Measurements from ENCODE around the gene TLCD3B.
"Not testable (repeated sequence)": the region's sequence is repeated elsewhere in the genome, so short reads cannot be mapped to it uniquely, and the experiment has no call there.

Gene TLCD3B

DNA sequence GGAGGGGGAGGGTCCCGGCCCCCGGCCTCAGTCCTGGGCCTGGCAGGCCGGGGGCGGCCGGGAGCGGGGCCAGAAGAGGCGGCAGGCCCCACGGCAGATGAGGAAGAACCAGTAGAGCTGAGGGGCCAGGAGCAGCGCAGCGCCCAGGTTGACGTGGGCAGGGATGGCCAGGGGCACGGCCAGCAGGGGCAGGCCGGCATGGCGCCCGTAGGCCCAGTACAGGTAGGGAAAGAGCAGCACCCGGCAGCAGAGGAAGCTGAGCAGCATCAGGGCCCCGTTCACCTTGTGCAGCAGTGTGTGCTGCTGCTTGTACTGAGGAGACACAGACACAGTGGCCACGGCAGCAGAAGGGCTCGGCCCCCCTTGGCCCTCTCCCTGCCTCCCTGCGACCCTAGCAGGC, 5.9 kb downstream of the TLCD3B start:
- no peak for DNase-seq

DNA sequence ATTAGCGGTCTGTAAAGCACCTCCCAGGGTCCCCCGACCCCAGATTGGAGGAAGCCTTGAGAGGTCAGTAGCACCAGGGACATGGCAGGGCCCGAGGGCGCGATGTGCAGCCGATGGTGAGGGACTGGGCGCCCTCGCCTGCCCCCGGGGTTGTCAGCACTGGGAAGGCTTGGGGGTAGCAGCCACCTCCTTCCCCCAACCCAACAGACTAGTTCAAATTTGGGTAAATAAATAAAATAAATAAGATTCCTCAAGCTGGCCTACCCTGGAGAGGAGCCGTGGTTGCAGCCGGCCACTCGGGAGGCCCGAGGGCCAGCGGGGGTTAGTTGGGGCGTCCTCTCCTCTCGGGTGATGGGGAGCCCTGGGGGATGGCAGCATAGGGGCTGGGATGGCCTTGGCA, 6.6 kb downstream of the TLCD3B start:
- DNase-seq, result no peak

DNA sequence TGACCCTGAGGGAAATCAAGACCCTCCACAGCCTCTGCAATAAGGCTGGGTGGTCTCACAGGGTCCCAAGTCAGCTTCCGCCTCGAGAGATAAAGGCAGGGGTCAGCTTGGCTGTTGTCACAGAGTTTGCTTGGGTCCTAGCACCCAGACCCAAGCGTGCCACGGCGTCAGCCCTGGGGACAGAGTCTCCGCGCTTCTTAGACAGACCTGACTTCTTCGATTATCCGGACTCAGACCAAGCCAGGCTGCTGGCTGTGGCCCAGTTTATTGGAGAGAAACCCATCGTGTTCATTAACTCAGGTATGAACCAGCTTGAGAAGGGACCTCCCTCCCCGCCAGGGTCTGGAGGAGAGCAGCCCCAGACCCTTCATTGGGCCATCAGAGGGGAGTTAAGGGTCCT, 7.5 kb downstream of the TLCD3B start:
- no peak for DNase-seq

DNA sequence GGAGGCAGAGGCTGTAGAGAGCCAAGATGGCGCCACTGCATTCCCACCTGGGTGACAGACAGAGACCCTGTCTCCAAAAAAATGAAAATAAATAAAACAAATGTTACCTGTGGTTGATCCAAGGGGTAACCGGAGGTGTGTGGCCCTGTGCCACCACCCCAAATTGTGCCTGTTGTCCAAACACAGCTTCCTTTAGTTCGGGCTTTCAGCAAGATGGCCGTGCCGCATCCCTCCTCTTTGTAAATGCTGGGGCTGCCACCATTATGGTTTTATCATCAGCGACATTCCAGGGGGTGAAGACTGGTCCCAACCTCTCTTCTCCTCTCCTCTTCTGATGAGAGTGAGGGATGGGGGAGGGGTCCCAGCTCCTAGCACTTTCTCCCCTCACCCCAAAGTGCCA, 8.2 kb downstream of the TLCD3B start, which contains the start of gene C16orf92:
Gene C16orf92, plus strand, starts transcription at position 312 of the 400 bp plus-strand sequence. CDS start 143 bp downstream, outside the sequence.
- no peak for DNase-seq

DNA sequence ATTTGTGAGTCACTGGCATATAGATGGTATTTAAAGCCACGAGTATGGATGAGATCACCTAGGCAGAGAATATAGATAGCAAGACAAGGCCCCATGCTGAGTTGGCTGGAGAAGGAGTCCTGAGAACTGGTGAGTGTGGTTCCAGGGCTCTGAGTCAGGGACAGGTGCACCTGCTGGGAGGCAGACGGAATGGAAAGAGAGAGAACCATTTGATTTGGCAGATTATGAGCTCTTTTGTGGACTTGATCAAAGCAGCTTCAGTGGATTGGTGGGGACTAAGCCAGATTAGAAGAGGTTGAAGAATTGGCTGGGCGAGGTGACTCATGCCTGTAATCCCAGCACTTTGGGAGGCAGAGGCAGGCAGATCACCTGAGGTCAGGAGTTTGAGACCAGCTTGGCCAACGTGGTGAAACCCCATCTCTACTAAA, 12.3 kb downstream of the TLCD3B start:
- DNase-seq, result no peak

DNA sequence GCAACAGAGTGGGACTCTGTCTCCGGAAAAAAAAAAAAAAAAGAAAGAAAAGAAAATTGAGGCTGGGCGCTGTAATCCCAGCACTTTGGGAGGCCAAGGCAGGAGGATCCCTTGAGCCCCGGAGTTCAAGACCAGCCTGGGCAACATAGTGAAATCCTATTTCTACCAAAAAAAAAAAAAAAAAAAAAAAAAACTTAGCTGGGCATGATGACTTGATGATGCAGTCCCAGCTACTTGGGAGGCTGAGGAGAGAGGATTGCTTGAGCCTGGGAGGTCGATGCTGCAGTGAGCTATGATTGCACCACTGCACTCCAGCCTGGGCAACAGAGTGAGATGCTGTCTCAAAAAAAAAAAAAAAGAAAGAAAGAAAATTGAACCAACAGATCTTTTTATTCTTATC, 13.1 kb downstream of the TLCD3B start:
- DNase-seq, result not testable (repeated sequence)

DNA sequence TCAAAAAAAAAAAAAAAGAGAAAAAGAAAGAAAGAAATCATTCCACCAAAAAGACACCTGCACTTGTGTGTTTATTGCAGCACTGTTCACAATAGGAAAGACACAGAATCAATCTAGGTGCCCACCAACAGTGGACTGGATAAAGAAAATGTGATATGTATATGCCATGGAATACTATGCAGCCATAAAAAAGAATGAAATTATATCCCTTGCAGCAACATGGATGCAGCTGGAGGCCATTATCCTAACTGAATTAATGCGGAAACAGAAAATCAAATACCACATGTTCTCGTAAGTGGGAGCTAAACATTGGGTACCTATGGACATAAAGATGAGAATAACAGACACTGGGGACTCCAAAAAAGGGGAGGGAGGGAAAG, 13.8 kb downstream of the TLCD3B start:
- no peak for DNase-seq

DNA sequence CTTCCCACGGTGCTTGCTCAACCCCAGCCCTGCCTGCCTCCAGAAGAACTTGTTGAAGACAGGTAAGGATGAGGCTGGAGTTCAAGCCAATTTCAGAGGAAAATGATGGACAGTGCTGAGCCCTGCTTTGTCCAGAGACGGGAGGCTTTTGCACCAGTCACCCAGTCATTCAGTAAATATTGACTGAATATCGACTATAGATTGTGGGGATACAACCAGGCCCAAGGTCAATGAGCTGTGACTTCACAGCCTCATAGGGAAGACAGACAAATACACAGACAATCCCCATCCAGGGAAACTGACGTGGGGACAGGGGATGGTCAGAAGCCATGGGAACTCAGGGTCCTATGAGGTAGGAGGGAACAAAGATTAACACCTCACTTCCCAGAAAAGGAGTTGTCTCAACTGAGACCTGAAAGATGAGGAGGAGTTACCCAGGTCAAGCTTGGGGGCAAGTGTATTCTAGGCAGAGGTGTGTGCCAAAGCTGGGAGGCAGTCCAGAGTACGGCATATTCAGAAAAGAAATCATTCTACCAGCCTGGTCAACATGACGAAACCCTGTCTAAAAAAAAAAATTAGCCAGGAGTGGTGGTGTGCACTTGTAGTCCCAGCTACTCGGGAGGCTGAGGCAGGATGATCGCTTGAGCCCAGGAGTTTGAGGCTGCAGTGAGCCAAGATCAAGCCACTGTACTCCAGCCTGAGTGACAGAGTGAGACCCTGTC, 14.4 kb downstream of the TLCD3B start:
- no peak for DNase-seq

DNA sequence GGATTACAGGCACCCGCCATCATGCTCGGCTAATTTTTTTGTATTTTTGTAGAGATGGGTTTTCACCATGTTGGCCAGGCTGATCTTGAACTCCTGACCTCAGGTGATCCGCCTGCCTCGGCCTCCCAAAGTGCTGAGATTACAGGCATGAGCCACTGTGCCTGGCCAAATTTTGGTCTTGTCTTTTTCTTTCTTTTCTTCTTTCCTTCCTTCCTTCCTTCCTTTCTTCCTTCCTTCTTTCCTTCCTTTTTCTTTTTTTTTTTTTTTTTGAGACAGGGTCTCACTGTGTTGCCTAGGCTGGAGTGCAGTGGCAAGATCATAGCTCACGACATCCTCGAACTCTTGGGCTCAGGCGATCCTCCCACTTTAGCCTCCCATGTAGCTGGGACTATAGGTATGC, 15.6 kb downstream of the TLCD3B start:
- DNase-seq, result not testable (repeated sequence)

DNA sequence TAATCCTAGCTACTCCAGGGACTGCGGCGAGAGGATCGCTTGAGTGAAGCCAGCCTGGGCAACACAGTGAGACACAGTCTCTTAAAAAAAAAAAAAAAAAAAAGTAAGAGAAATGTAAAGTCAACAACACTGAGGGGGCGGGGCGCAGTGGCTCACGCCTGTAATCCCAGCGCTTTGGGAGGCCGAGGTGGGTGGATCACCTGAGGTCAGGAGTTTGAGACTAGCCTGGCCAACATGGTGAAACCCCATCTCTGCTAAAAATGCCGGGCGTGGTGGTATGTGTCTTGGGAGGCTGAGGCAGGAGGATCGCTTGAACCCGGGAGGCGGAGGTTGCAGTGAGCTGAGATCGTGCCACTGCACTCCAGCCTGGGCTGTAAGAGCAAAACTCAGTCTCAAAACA, 18.5 kb downstream of the TLCD3B start:
- DNase-seq, result not testable (repeated sequence)

DNA sequence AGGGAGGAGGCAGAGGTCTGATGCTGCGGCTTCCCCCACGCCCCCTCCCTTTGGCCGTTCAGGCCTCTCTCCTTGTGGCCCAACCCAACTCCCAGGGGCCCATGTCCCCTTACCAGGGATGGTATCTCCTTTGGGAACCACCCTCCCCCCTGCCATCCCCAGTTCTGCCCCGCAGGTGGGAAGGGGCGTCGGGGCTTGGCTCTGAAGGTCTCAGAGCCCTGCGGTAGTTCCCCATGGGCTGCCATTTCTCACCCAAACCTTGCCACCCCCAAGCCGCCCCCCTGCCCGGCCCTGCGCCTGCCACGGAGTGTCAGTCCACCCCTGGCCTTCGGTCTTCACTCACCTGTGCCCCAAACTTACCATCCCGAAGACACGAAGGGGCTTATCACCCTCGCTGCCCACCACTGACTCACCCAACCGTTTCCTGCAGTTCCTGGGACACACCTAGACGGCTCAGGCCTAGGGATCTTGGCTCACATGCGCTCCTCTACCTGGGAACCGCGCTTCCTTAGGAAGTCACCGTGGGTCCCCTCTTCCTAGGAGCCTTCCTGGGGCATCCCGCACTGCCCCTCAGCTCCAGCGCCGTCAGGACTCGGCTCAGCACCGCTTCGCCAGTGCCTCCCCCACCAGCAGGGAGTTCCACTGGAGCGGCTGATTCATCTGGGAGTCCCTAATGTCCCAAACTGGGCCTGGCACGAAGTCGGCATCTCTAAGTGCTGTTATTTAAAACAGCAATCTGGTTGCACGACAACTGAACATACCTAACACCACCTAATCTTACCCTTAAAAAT, 19.2 kb downstream of the TLCD3B start:
- DNase-seq, result no peak

DNA sequence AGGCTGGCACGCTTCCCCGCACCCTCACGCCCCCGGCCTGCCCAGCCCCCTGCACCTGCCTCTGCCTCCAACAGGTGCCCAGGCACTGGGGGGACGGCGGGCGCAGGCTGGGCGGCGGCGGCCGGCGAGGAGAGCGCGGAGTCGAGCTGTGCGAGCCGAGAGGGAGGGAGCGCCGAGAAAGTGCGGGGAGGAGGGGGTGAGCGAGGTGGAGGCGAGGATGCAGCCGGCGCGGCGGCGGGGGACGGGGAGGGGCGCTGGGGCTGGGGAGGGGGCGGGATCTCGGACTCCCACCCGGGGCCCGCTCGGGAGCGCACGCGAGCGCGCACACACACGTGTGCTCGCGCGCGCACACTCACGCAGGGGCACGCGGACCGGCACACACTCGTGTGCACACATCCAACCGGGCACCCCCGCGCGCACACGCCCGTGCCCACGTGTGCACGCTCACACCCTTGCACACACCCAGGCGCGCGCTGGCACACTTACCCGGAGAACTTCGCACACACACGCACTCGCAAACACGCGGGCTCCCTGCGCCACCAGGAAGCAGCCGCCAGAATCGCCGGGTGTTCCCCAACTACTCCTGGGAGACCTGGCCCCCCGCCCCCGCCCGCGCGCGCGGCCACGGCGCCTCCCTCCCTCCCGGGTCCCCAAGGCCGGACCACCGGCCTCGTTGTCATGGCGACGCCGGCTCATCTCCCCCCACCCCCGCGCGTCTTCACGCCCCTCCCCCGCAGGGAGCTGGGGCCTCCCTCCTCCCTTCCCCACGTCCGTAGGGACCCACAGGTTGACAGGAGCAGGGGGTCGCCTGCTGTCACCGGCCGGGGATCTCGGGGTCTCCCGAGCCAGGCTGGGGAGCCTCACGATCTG, 20.0 kb downstream of the TLCD3B start, which contains the start of gene DOC2A:
Gene DOC2A, minus strand, starts transcription at position 184 of the 870 bp plus-strand sequence. CDS start 805 bp downstream, outside the sequence.
- DNase-seq, result no peak

DNA sequence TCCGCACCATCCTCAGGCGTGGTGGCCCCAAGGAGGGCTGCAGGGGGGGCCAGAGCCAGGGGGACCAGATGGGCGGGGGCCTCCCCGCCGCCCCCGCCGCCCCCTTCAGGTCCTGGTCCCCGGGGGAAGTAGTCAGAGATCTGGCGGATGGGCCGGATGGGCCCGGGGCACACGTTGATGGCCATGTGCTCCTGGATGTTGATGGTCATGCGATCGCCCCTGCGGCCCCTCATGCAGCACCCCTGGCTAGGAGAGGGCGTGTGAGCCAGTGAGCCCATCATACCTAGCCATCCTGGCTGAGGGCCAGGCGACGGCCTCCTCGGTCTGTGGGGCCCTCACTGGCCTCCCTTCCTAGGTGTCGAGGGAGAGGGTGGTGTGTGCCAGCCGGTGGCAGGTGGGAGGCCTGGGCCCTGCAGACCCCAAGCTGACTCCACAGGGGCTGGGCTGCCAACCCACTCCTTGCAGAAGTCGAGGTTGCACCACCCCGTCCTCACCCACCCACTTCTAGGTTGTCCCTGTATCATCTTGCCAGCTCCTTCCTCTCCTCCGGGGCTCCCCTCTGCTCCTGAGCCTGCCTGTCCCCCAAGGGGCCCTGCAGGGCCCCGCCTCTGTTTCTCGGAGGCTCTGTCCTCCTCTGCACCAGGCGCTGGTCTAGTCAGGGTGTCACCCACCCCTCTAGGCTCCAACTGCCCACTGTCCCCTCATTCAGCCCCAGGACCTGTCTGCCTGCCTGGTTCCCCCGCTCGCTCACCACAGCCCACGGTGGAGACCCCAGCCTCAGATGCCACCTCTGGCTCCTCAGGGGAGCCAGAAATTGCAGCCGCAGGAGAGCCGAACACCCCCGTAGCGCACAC, 20.9 kb downstream of the TLCD3B start:
- DNase-seq, result no peak

DNA sequence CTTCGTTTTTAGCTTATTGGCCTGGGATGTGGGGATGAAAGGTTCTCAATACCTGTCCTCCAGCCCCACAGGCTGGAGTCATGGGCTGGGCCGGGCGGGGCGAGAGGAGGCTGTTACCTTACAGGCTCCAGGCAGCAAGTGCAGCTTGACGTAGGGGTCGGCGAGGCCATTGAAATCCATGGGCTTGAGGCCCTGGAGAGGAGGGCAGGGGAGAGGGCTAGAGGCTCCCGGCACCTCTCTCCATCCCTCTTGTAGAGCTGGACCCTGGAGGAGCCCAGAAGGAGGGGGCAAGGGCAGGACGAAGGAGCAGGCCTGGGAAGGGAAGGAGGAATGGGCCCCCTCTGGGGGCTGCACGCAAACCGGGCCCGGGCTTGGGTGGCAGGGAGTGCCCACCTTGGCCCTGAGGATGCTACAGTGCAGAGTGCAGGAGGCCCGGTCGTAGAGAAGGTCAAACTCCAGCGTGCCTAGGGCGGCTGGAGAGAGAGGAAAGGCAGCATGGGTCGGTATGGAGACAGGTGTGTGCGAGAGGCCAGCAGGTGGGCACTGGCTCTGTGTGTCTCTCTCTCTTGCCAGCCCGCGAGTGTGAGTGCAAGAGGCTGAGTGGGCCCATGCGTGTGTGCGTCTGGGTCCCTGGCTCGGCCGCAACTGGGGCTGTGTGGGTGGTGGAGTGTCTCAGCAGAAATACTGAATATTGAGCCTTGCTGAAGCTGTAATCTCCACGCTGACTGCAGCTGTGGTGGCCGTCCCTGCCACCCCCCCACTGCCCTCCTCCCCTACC, 21.8 kb downstream of the TLCD3B start:
- DNase-seq, result no peak

DNA sequence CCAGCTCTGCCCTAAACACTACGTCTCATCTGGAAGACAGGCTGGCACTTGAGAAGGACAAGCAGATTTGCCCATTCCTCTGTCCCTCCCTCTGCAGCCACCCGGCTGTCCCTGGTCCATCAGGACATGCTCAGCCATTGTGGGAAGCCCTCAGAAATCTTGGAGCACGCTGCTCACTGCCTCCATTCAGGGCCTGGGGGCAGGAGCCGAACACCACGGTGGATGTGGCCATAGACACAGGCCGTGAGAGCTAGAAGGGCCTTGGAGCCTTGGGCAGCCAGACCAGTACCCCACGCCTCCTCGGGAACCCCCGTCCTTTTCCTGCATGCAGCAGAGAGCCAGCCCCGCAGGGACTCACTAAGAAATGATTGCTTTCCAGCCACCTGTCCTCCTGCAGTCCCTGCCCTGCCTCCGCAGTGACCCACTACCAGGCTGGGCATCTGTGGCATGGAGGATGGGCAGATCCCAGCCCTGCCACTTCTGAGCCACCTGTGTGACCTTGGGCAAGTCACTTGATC, 23.6 kb downstream of the TLCD3B start:
- no peak for DNase-seq

DNA sequence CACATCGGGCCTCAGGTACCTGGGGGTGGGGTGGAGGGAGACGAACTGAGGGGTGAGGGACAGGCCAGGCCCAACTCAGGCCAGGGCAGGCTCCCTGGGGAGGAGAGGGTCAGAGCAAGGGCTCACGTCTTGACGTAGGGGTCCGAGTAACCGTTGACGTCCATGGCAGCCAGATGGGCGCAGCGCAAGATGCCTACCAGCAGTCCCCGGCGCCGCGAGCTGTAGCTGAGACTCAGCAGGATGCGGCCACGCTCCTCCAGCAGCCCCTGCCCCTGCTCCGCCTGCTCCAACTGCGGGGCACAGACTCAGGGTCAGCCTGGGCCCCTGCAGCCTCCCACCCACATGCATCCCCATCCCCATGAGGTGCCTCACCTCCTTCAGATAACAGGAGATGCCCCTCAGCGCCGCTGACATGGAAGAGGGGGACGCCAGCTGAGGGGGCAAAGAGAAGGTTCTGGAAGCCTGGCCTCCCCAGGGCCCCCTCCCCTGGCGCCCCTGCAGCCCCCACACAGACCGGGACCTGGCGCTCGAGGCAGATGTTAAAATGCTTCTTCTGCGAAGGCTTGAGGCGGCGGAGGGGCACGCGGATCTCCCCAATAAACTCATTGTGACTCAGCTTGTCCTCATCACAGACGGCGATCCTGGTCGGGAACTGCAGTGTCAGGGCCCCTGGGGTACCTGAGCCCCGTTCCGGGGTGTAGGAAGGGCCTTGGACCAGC, 24.3 kb downstream of the TLCD3B start:
- DNase-seq, result no peak

DNA sequence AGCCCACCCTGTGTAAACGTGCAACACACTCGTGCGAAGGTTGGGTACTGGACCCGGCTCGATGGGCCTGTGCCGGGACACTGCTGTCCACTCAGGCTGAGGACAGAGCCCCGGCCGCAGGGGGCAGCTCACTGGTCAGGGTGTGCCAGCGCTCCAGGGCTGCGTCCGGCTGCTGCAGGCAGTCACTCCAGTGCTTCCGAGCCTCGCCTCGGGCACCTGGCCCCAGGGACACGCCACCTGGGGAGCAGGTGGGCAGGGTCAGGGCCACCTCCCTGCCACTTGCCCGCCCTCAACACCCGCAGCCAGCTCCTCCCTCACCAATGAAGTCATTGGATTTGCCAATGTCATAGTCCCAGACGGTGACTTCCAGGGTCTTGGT, 25.0 kb downstream of the TLCD3B start:
- no peak for DNase-seq

DNA sequence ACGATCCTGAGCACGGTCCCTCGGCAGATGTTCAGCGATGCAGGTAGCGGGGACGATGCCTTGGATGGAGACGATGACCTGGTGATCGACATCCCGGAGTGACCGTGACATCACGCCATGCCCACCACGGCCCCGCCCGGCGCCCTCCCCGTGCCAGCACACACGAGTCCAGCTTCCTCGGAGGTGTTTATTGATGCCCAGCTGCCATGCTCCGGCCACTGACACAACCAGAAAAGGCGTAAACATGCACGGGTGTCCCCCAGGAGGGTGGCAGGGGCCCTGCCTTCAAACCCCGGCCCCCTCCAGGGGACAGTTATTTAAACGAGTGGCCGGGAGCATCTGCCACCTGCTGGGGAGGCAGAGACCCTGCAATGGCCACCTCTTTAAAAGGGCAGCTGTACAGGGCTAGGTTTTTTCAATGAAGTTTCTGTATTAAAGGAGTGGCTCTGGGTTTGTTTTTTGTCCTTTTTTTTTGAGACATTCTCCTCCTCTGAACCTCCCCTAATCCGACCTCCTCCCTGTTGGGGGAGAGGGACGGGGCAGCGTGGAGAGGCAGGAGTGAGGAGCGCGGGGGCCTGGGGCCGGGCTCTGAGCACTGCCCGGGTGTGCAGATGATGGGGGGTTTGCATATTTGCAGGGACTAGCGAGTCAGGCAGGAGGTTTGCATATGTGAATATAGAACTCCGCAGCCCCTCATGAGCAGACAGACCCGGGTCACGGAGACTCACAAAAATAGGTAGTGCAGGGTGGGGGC, 25.6 kb downstream of the TLCD3B start:
- DNase-seq, result no peak

DNA sequence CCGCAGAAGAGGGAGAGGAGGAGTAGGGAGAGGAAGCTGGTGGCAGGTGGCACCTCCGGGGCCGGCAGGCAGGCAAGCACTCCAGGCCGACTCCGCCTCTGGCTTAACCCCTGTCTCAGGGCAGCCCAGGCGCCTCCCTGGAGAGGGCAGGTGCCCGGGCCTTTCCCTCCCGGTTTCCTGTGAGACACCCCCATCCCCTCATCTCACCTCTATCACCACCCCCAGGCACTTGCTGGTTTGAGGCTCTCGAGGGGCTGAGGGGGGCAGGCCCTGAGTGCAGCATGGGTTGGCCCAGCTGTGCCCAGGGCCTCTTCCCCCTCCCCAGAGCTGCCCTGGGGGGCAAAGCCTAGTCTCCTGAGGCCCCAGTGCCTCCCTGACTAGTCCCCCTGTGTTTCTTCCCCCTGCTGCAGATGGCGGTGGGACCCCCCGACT, 26.2 kb downstream of the TLCD3B start:
- no peak for DNase-seq

DNA sequence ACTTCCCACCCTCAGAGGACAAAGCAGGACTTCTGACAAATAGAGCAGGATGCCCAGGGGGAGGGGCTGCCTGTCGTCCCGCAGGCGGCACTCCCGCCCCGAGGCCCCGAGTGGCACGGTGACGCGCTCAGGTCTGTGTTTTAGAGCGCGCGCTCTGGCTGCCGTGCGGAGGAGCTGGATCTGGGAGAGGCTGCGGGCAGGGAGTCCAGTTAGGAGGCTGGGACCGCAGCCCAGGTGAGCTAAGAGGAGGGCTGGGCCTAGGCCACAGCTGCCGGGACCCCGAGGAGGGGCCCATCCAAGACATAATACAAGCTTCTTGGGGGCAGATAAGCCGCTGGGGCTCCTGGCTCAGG, 26.7 kb downstream of the TLCD3B start:
- DNase-seq, result no peak

All from NK-92 treated with Interleukin-12 subunit alpha and Interleukin-12 subunit beta, amount 100 ng/mL, for 24 hours (cell line).